SKM-1 (cell line): ENCODE measurements around the gene SH3BP5.

Source experiments
- DNase-seq: peaks from one replicate; lab custom pipeline; 2025; ENCODE audit not compliant: unreplicated experiment; lab: John Stamatoyannopoulos, UW

The SH3BP5 gene

GRCh38 chr3:15326673-15327072 is 5.7 kb downstream of the SH3BP5 start:
- no peak for DNase-seq

GRCh38 chr3:15326037-15326436 is 6.3 kb downstream of the SH3BP5 start:
- DNase-seq = no peak

GRCh38 chr3:15325228-15325627 is 7.2 kb downstream of the SH3BP5 start:
- no peak for DNase-seq

- DNase-seq = no peak
These were observed 8.0 kb downstream of the SH3BP5 start for GRCh38 chr3:15324379-15324808.

- no peak for DNase-seq
These were observed 9.3 kb downstream of the SH3BP5 start for GRCh38 chr3:15323063-15323462.

GRCh38 chr3:15321349-15321748 is 11.0 kb downstream of the SH3BP5 start:
- no peak for DNase-seq

- DNase-seq = no peak
These were observed 12.8 kb downstream of the SH3BP5 start for GRCh38 chr3:15319575-15319974.

GRCh38 chr3:15319136-15319535 is 13.2 kb downstream of the SH3BP5 start:
- no peak for DNase-seq

- no peak for DNase-seq
These were observed 13.7 kb downstream of the SH3BP5 start for GRCh38 chr3:15318661-15319060.

GRCh38 chr3:15316998-15317435 is 15.4 kb downstream of the SH3BP5 start:
- no peak for DNase-seq

GRCh38 chr3:15315003-15315402 is 17.4 kb downstream of the SH3BP5 start:
- no peak for DNase-seq

- no peak for DNase-seq
These were observed 18.1 kb downstream of the SH3BP5 start for GRCh38 chr3:15314276-15314675.

DNA sequence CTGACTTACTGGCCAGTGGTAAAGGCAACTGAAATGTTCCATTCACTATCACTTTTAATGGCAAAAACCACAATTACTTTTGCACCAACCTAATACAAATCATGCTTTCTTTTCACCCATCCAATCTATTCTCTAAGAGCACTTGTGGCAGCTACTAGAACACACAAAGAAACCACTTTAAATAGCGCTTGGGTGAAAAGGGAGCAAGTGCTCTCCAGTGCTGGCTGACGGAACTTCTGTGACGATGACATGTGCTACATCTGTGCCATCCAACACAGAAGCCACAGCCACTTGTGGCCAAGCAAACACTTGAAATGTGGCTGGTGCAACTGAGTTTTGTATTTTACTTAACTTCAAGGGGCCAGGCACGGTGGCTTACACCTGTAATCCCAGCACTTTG is 18.9 kb downstream of the SH3BP5 start:
- no peak for DNase-seq

DNA sequence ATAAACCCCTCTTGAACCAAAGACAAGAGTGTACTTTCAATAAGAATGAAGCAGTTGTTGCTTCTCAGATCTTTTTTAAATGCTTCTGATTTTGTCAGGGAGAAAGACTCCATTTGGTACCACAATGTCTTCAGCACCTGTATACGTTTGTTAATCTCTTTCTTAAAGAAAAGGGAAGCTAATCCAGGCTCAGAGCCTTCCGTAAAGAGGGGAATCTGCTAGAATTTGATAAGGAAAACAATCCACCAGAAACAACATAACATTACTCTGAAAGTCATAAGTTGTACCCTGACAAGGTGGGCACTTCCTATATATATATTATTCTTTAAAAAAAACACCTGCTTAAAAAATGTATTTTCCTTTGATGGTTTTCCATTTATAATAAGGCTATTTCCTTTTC is 19.8 kb downstream of the SH3BP5 start:
- no peak for DNase-seq

DNA sequence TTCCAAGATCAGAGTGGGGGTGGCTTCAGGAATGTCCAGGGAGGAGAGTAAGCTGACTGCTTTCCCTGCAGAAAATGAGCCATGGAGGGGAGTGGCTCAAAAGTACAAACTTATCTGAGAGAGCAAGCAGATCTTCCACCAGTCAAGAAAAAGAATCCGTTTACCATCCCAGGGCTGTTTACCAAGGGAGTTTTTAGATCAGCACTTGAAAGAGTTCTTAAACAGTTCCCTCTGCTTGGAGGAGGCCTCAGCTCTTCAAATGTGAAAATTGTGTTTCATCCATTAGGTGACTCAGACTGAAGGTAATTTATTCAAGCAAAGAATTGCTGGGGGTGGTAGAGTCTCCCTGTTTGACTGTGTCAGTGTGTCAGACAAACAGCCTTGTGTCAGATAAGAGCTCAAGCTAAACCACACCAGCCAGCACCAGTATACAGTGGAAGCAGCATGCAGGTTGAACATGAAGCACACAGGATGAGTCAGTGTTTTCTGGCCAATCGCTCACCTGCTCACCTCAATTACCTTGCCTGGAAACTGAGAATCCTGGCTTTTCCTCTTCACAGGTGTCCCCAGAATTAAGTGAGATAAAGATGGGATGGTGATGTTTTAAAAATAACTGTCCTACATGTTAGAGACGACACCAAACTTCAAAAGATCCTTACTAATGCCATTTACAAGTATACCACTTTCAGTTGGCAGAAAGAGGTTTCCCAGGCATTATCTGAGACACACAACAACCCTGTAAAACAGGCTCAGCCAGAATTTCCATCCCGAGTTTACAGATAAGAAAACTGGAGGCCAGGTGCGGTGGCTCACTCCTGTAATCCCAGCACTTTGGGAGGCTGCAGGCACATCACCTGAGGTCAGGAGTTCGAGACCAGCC is 21.7 kb downstream of the SH3BP5 start:
- no peak for DNase-seq

DNA sequence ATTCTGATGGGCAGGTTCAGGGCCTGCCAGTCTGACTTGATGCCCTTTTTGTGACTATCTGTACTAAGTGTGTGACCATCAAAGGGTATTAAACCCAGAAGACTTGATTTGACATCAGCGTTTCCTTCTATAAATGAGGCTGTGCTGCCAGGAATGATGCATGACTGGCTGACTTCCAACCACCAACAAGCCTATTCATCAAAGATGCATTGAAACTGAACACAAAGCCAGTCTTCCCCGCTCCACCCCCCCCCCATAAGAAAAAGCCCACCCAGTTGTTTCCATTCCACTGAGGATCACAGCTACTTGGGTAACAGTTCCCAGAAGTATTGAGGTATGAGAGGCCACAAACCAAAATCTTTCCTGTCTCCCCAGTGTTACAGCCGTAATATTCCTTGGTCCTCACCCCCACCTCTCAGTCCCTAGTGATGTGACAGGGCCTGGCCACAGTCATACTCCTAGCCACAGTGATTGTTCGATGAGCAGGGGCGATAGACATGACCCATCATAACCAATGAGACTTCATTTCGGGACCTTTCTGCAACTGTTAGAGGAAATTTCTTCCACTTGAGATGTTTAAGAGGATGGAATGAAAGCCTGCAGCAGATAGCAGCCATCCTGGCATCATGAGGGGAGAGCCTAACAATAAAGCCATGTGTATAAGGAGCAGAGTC is 22.6 kb downstream of the SH3BP5 start:
- no peak for DNase-seq

DNA sequence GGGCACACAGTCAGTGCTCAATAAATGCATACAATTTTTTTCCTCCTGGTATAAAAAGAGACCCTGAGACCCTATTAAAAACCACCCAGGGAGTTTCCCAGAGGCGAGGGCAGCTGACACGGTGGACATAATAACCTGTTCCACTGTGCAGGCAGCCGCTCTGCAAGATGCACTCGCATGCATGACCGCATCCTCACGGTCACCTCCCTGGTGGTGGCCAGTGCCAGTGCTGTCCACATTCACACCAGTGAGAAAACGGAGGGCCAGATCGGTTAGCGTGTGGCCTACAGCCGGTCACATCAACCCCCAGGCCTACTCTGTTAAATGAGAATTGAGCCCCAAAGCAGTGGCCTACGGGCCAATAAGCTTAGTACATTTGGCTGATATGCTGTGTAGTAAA is 24.8 kb downstream of the SH3BP5 start:
- DNase-seq = no peak

GRCh38 chr3:15306979-15307359 is 25.4 kb downstream of the SH3BP5 start:
- no peak for DNase-seq

- no peak for DNase-seq
These were observed 27.0 kb downstream of the SH3BP5 start for GRCh38 chr3:15305359-15305844.

GRCh38 chr3:15303728-15304127 is 28.7 kb downstream of the SH3BP5 start:
- DNase-seq = no peak

DNA sequence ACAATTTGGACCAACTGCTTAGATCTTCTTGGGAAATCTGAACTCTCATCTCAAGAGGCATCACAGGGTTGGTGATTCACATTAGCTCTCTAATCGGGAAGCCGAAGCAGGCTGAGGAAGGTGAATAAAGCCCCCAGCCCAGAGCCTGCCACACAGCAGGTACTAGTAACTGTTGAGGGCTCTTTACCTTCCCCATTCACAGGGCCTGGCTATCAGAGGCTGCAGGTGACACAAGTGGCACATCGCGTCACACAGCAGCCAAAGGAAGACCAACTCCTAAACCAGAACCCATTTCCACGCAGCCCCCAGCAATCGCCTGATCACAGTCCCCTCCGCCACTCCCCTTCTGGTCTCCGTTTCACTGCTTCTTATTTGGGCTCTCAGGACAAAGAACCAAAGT is 29.2 kb downstream of the SH3BP5 start:
- DNase-seq = no peak

DNA sequence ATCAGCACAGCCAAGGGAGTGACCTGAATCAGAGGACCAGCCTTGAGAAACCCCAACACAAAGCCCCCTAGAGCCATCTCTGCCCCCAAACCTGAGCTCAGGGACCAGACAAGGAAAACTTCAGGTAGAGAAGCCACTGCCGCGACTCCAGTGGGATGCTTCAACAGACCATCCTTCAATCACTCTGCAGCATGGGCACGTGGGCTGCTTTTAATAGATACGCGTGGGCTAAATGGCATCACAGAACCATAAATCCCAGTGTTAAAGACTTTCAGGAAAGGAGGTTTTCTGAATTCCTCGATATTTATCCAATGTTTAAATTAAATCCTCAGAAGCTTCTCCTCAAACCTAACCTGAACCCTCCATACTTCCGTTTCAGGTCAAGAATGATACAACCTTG is 30.6 kb downstream of the SH3BP5 start:
- DNase-seq = no peak
